OCI-LY1 (cell line): Measurements from ENCODE around the gene SKA2.

Experiments
- H2AFZ ChIP-seq: fragments of 200-600 bp; sonication (generic), shearing (Covaris generic); 2 replicates; pipeline ENCODE4 v1.6.0; 2014; ENCODE audit warnings: antibody characterized with exemption, mild to moderate bottlenecking, low read length
- H3F3A ChIP-seq: fragments of 200-600 bp; sonication (generic), shearing (Covaris generic); 2 replicates; pipeline ENCODE4 v1.6.0; 2014; ENCODE audit warnings: mild to moderate bottlenecking, antibody characterized with exemption, low read length, moderate library complexity; ENCODE audit not compliant: insufficient read depth
- H3K27ac ChIP-seq: fragments of 200-600 bp; sonication (generic); 2 replicates; pipeline ENCODE4 v1.5.1; 2014; ENCODE audit warnings: low read length, mixed run types, mild to moderate bottlenecking, low read depth; ENCODE audit not compliant: poor library complexity, severe bottlenecking
- H3K27me3 ChIP-seq: fragments of 200-600 bp; sonication (generic); 2 replicates; pipeline ENCODE4 v1.6.0; 2014; ENCODE audit warnings: antibody characterized with exemption, mild to moderate bottlenecking, low read length, moderate library complexity; ENCODE audit not compliant: insufficient read depth
- H3K36me3 ChIP-seq: fragments of 200-600 bp; sonication (generic); 2 replicates; pipeline ENCODE4 v1.6.1; 2014; ENCODE audit warnings: mild to moderate bottlenecking, antibody characterized with exemption, low read length, moderate library complexity, mixed read lengths; ENCODE audit not compliant: insufficient read depth
- H3K4me1 ChIP-seq: fragments of 200-600 bp; sonication (generic); 2 replicates; pipeline ENCODE4 v1.5.1; 2014; ENCODE audit warnings: mild to moderate bottlenecking, low read length, moderate library complexity; ENCODE audit not compliant: insufficient read depth, severe bottlenecking
- H3K4me2 ChIP-seq: fragments of 200-600 bp; sonication (generic), shearing (Covaris generic); 2 replicates; pipeline ENCODE4 v1.6.1; 2014; ENCODE audit warnings: low read length
- H3K4me3 ChIP-seq: fragments of 200-600 bp; sonication (generic); 2 replicates; pipeline ENCODE4 v1.5.1; 2014; ENCODE audit warnings: low read length, low read depth, mild to moderate bottlenecking, mixed read lengths; ENCODE audit not compliant: poor library complexity, severe bottlenecking
- H3K79me2 ChIP-seq: fragments of 200-600 bp; shearing (Covaris generic); 2 replicates; pipeline ENCODE4 v1.6.1; 2016; ENCODE audit warnings: mixed run types, low read length, mixed read lengths; ENCODE audit not compliant: insufficient read depth
- H3K9ac ChIP-seq: fragments of 200-600 bp; sonication (generic), shearing (Covaris generic); 2 replicates; pipeline ENCODE4 v1.6.1; 2014; ENCODE audit warnings: mild to moderate bottlenecking, low read length, mixed read lengths
- H3K9me2 ChIP-seq: fragments of 200-600 bp; sonication (generic), shearing (Covaris generic); 2 replicates; pipeline ENCODE4 v1.6.1; 2014; ENCODE audit warnings: low read depth, mild to moderate bottlenecking, low read length, mixed read lengths
- H3K9me3 ChIP-seq: fragments of 200-600 bp; shearing (Covaris generic); 2 replicates; pipeline ENCODE4 v1.6.1; 2014; ENCODE audit warnings: low read length, mixed read lengths
- H4K20me1 ChIP-seq: fragments of 200-600 bp; sonication (generic), shearing (Covaris generic); 2 replicates; pipeline ENCODE4 v1.6.0; 2016; ENCODE audit warnings: mild to moderate bottlenecking, low read length; ENCODE audit not compliant: insufficient read depth
- CTCF ChIP-seq: fragments of 200-600 bp; sonication (generic), shearing (Covaris generic); IDR thresholded peaks from 2 replicates; pipeline ENCODE4 v1.5.1; 2017; ENCODE audit warnings: mild to moderate bottlenecking, antibody characterized with exemption, low read length, moderate library complexity, mixed read lengths
- EZH2 ChIP-seq: fragments of 200-600 bp; sonication (generic), shearing (Covaris generic); IDR thresholded peaks from 2 replicates; pipeline ENCODE4 v1.8.0; 2017; ENCODE audit warnings: borderline replicate concordance, mixed run types, mild to moderate bottlenecking, antibody characterized with exemption, low read length, moderate library complexity, mixed read lengths

The SKA2 gene

GRCh38 chr17:59074494-59074893, 80.5 kb downstream of the SKA2 start:
- Histone ChIP-seq H3F3A (no peaks in the 10 kb centered on the region), H3K27me3 (no peaks in the 10 kb centered on the region), H3K9me3 (no peaks in the 10 kb centered on the region), H3K79me2 (no peaks in the 10 kb centered on the region), H3K4me3 (no peak overlapping the region), H3K36me3 (peaks cover 62% of the 10 kb centered on the region), H3K9me2 (no peaks in the 10 kb centered on the region), H3K27ac (no peak overlapping the region), H2AFZ (no peak overlapping the region), H3K4me1 (no peaks in the 10 kb centered on the region), H4K20me1 (no peaks in the 10 kb centered on the region), H3K9ac (no peak overlapping the region), H3K4me2 (no peak overlapping the region)
- no peak for TF ChIP-seq CTCF
- TF ChIP-seq EZH2 = no peak

GRCh38 chr17:59073972-59074371, 81.0 kb downstream of the SKA2 start:
- Histone ChIP-seq H3K9ac (no peak overlapping the region), H3K9me2 (no peaks in the 10 kb centered on the region), H3K27me3 (no peaks in the 10 kb centered on the region), H3K36me3 (peaks cover 60% of the 10 kb centered on the region), H3K4me3 (no peak overlapping the region), H3K27ac (no peak overlapping the region), H3K79me2 (no peaks in the 10 kb centered on the region), H3K4me1 (no peaks in the 10 kb centered on the region), H3K9me3 (no peaks in the 10 kb centered on the region), H2AFZ (no peak overlapping the region), H3F3A (no peaks in the 10 kb centered on the region), H4K20me1 (no peaks in the 10 kb centered on the region), H3K4me2 (no peak overlapping the region)
- TF ChIP-seq CTCF (no peak), EZH2 (no peak)

- H3K27me3 ChIP-seq = no peaks in the 10 kb centered on the region
- no peaks in the 10 kb centered on the region for H3K4me1 ChIP-seq
- H3K4me3 ChIP-seq = no peak overlapping the region
- no peak overlapping the region for H3K9ac ChIP-seq
- H3K9me2 ChIP-seq = no peaks in the 10 kb centered on the region
- no peak overlapping the region for H3K27ac ChIP-seq
- no peaks in the 10 kb centered on the region for H3K9me3 ChIP-seq
- no peaks in the 10 kb centered on the region for H3K79me2 ChIP-seq
- no peak overlapping the region for H3K4me2 ChIP-seq
- no peak overlapping the region for H2AFZ ChIP-seq
- TF ChIP-seq CTCF (no peak), EZH2 (no peak)
- peaks cover 54% of the 10 kb centered on the region for H3K36me3 ChIP-seq
- H4K20me1 ChIP-seq = no peaks in the 10 kb centered on the region
- no peaks in the 10 kb centered on the region for H3F3A ChIP-seq
These were observed 85.1 kb downstream of the SKA2 start for GRCh38 chr17:59069856-59070255.
